ENCODE data around the gene GRM8. TPM values are rescaled to one million over a fixed set of nuclear protein-coding genes. Genes with fewer than 3 reads are reported as not detected.

Gene GRM8
- total and polyA plus RNA-seq, 4 donors, result 0.28 to 4.9 (median 2.8) TPM

DNA sequence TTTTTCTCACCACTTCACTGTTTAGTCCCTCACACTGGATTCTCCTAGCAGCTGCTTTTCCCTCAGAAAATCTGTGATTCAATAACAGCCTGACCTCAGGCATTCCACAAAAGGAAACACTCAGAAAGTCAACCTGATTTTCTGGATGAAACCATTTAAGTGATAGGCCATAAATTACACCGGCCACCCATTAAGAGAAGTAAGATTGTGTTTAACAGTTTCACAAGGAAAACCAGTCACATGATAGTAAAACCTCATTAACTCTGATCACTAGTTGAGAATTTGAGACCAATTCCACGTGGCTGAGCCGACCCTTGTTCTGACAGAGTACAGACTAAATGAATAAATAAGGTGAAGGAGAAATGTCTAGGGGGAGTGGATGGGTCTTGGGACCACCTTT, 7.7 kb downstream of the GRM8 start:
- Histone ChIP-seq H3K9ac (ENCODE audit: low read depth in 1 of 2, low read length in 2 of 2) (no peak overlapping the region), H3K4me3 (ENCODE audit: low read depth in 1 of 3, low read length in 3 of 3) (no peak overlapping the region), H3K36me3 (ENCODE audit: control insufficient read depth in 4 of 4, insufficient read depth in 3 of 4, low read depth in 1 of 4, low read length in 3 of 4) (no peaks in the 10 kb centered on the region), H3K4me1 (ENCODE audit: control insufficient read depth in 4 of 4, insufficient read depth in 4 of 4, low read length in 3 of 4) (peaks cover 0 to 2% (median 0%) of the 10 kb centered on the region in 4 donors), H3K9me3 (ENCODE audit: control insufficient read depth in 4 of 4, low read length in 3 of 4) (no peaks in the 10 kb centered on the region), H3K27me3 (ENCODE audit: control insufficient read depth in 4 of 4, insufficient read depth in 4 of 4, low read length in 3 of 4) (no peaks in the 10 kb centered on the region), H3K27ac (ENCODE audit: low read depth in 1 of 2, low read length in 2 of 2) (no peak overlapping the region)
- no peak for TF ChIP-seq HNF4G (IDR thresholded peaks at IDR 0.05)
- TF ChIP-seq HNF4A (conservative IDR thresholded peaks at IDR 0.05), result no peak
- no peak for TF ChIP-seq TAF1 (conservative IDR thresholded peaks at IDR 0.05)
- TF ChIP-seq, protein P1, sequence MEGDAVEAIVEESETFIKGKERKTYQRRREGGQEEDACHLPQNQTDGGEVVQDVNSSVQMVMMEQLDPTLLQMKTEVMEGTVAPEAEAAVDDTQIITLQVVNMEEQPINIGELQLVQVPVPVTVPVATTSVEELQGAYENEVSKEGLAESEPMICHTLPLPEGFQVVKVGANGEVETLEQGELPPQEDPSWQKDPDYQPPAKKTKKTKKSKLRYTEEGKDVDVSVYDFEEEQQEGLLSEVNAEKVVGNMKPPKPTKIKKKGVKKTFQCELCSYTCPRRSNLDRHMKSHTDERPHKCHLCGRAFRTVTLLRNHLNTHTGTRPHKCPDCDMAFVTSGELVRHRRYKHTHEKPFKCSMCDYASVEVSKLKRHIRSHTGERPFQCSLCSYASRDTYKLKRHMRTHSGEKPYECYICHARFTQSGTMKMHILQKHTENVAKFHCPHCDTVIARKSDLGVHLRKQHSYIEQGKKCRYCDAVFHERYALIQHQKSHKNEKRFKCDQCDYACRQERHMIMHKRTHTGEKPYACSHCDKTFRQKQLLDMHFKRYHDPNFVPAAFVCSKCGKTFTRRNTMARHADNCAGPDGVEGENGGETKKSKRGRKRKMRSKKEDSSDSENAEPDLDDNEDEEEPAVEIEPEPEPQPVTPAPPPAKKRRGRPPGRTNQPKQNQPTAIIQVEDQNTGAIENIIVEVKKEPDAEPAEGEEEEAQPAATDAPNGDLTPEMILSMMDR (IDR thresholded peaks at IDR 0.05; ENCODE audit: low read depth, low read length, missing input control), result no peak
- TF ChIP-seq FOXA2 (IDR thresholded peaks at IDR 0.05), result no peak
- TF ChIP-seq, protein P2, sequence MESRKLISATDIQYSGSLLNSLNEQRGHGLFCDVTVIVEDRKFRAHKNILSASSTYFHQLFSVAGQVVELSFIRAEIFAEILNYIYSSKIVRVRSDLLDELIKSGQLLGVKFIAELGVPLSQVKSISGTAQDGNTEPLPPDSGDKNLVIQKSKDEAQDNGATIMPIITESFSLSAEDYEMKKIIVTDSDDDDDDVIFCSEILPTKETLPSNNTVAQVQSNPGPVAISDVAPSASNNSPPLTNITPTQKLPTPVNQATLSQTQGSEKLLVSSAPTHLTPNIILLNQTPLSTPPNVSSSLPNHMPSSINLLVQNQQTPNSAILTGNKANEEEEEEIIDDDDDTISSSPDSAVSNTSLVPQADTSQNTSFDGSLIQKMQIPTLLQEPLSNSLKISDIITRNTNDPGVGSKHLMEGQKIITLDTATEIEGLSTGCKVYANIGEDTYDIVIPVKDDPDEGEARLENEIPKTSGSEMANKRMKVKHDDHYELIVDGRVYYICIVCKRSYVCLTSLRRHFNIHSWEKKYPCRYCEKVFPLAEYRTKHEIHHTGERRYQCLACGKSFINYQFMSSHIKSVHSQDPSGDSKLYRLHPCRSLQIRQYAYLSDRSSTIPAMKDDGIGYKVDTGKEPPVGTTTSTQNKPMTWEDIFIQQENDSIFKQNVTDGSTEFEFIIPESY (IDR thresholded peaks at IDR 0.05), result no peak
- TF ChIP-seq SP1 (IDR thresholded peaks at IDR 0.05), result no peak
- no peak for TF ChIP-seq GABPA (IDR thresholded peaks at IDR 0.05 in 1 of 2, conservative IDR thresholded peaks at IDR 0.05 in 1 of 2)
- no peak for DNase-seq (ENCODE audit: low spot score)
- 88% methylated on average over 3 of the region's 3 CpGs for WGBS

DNA sequence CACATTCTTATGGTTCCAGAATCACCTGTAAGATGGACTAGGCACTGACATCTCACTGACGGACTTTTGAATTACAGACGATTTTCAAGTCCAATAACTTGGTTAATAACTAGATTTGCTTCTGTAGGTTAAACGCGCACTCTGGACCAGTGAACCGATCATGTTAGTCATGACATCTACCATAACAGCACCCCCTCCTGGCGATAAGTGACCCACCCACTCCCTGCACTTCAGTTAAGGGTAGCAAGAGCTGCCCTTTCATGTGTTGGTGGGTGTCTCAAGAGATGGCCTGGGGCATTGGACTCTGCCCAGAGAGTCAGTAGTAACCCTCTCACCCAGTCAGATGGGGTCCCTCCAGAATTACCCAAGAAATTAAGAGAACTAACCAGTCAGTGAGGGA, 12.9 kb downstream of the GRM8 start:
- Histone ChIP-seq H3K27me3 (ENCODE audit: control insufficient read depth in 4 of 4, insufficient read depth in 4 of 4, low read length in 3 of 4) (no peaks in the 10 kb centered on the region), H3K9me3 (ENCODE audit: control insufficient read depth in 4 of 4, low read length in 3 of 4) (no peaks in the 10 kb centered on the region), H3K4me1 (ENCODE audit: control insufficient read depth in 4 of 4, insufficient read depth in 4 of 4, low read length in 3 of 4) (no peaks in the 10 kb centered on the region), H3K36me3 (ENCODE audit: control insufficient read depth in 4 of 4, insufficient read depth in 3 of 4, low read depth in 1 of 4, low read length in 3 of 4) (no peaks in the 10 kb centered on the region), H3K4me3 (ENCODE audit: low read depth in 1 of 3, low read length in 3 of 3) (no peak overlapping the region), H3K9ac (ENCODE audit: low read depth in 1 of 2, low read length in 2 of 2) (no peak overlapping the region), H3K27ac (ENCODE audit: low read depth in 1 of 2, low read length in 2 of 2) (no peak overlapping the region)
- TF ChIP-seq JUND (IDR thresholded peaks at IDR 0.05) (no peak), TAF1 (conservative IDR thresholded peaks at IDR 0.05) (no peak), NR2F2 (IDR thresholded peaks at IDR 0.05) (no peak), HNF4G (IDR thresholded peaks at IDR 0.05) (no peak), RXRA (IDR thresholded peaks at IDR 0.05) (no peak), RAD21 (IDR thresholded peaks at IDR 0.05) (no peak), GABPA (IDR thresholded peaks at IDR 0.05 in 1 of 2, conservative IDR thresholded peaks at IDR 0.05 in 1 of 2) (no peak), FOXA1 (IDR thresholded peaks at IDR 0.05) (no peak), FOXA2 (IDR thresholded peaks at IDR 0.05) (no peak), EGR1 (IDR thresholded peaks at IDR 0.05; ENCODE audit: low read depth in 2 of 2) (no peak), HNF4A (conservative IDR thresholded peaks at IDR 0.05) (no peak), SP1 (IDR thresholded peaks at IDR 0.05) (no peak), YY1 (IDR thresholded peaks at IDR 0.05) (no peak)
- TF ChIP-seq, protein P2 (IDR thresholded peaks at IDR 0.05), result no peak
- TF ChIP-seq, protein P3, sequence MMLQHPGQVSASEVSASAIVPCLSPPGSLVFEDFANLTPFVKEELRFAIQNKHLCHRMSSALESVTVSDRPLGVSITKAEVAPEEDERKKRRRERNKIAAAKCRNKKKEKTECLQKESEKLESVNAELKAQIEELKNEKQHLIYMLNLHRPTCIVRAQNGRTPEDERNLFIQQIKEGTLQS (IDR thresholded peaks at IDR 0.05), result no peak
- TF ChIP-seq, protein P4, sequence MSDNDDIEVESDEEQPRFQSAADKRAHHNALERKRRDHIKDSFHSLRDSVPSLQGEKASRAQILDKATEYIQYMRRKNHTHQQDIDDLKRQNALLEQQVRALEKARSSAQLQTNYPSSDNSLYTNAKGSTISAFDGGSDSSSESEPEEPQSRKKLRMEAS (IDR thresholded peaks at IDR 0.05), result no peak
- TF ChIP-seq, protein P5, sequence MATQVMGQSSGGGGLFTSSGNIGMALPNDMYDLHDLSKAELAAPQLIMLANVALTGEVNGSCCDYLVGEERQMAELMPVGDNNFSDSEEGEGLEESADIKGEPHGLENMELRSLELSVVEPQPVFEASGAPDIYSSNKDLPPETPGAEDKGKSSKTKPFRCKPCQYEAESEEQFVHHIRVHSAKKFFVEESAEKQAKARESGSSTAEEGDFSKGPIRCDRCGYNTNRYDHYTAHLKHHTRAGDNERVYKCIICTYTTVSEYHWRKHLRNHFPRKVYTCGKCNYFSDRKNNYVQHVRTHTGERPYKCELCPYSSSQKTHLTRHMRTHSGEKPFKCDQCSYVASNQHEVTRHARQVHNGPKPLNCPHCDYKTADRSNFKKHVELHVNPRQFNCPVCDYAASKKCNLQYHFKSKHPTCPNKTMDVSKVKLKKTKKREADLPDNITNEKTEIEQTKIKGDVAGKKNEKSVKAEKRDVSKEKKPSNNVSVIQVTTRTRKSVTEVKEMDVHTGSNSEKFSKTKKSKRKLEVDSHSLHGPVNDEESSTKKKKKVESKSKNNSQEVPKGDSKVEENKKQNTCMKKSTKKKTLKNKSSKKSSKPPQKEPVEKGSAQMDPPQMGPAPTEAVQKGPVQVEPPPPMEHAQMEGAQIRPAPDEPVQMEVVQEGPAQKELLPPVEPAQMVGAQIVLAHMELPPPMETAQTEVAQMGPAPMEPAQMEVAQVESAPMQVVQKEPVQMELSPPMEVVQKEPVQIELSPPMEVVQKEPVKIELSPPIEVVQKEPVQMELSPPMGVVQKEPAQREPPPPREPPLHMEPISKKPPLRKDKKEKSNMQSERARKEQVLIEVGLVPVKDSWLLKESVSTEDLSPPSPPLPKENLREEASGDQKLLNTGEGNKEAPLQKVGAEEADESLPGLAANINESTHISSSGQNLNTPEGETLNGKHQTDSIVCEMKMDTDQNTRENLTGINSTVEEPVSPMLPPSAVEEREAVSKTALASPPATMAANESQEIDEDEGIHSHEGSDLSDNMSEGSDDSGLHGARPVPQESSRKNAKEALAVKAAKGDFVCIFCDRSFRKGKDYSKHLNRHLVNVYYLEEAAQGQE (IDR thresholded peaks at IDR 0.05), result no peak
- TF ChIP-seq, protein P1 (IDR thresholded peaks at IDR 0.05; ENCODE audit: low read depth, low read length, missing input control), result no peak
- WGBS, result 87% methylated on average over 6 of the region's 6 CpGs
- DNase-seq (ENCODE audit: low spot score), result no peak
